OCI-M2 (cell line): ENCODE data around the gene LRRK1.

ENCODE experiments used
- DNase-seq: peaks from one replicate; lab custom pipeline; 2025; ENCODE audit not compliant: unreplicated experiment; lab: John Stamatoyannopoulos, UW

The LRRK1 gene

GRCh38 chr15:100931143-100931890 is 12.2 kb downstream of the LRRK1 start:
- DNase-seq: no peak

DNA sequence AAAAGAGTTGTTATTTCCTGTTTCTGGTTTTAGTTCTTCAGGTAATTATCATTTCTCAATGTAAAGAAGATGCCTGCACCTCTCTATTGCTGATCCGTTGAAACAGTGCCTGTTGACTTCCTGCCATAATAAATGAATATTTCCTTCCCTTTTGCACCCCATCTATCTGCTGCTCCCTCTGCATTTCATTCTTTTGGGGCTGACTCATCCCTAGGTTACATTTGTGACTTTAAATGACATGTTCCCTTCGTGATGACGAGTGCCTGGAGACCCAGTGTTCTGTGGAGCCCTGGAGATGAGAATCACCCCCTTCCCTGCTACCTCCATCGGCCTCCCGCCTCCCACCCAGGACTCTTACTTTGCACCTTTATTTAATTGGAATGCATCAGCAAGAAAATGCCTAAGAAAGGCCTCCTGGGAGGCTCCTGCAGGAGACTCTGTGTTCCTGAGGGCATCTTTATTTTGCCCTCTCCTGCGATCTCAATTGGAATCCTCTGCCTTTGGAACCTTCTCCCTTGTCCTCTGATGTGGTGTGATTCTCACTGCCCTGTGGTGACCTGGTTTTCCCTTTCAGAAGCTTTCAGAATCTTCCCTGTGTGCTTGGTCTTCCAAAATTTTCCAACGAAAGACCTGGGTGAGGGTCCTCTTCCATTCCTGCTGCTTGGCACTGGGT is 13.7 kb downstream of the LRRK1 start:
- no peak for DNase-seq

- no peak for DNase-seq
Measured at GRCh38 chr15:100934166-100934565, 15.0 kb downstream of the LRRK1 start.

DNA sequence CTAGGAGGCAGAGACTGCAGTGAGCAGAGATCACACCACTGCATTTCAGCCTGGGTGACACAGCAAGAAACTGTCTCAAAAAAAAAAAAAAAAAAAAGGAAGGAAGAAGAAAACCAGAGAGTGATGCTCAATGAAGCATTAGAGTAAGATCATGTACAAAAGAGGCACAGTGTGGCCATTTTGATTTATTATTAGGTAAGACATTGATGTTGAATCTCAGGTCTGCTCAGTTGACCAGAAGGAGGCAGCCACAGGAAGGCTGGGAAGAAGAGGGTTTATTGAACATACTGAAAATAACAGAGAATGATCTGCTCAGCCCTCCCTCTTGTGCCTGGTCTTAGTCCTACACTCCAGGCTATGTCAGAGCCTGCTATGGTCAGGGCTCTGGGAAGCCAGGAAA is 15.6 kb downstream of the LRRK1 start:
- no peak for DNase-seq

DNA sequence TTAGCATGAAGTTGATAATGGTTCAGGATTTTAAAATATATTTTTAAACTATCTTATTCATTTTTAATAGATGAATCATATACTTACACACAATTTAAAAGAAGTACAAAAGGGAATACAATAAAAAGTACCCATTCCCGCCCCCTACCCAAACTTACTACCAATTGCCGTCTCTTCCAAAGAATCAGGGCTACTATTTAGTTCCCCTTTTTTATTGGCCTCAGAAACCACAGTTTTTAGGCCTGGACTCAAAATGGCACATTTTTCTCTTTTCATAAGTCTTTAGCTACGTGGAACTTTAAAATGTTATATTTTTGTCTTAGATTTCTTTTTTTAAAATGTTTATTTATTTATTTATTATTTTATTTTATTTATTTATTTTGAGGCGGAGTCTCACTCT is 18.0 kb downstream of the LRRK1 start:
- DNase-seq: no peak

DNA sequence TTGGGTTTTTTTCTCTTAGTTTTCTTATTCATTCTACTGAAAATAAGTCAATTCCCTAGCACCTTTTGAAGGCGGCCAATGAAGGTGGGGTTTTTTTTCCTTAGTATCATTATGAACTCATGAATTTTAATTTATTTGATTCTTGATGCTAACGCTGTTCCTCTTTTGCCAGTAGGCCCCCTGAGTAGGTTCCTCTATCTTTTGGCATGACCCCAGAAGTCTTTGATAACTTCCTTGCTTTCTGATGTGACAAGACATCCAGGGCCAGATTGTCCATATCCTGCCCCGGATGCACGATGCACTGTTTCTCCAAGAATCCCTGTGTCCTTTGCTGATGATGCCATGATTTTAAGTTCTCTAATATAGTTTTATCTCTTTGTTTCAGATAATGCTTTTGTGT is 20.6 kb downstream of the LRRK1 start:
- no peak for DNase-seq

GRCh38 chr15:100940767-100941379 is 21.7 kb downstream of the LRRK1 start:
- no peak for DNase-seq

DNA sequence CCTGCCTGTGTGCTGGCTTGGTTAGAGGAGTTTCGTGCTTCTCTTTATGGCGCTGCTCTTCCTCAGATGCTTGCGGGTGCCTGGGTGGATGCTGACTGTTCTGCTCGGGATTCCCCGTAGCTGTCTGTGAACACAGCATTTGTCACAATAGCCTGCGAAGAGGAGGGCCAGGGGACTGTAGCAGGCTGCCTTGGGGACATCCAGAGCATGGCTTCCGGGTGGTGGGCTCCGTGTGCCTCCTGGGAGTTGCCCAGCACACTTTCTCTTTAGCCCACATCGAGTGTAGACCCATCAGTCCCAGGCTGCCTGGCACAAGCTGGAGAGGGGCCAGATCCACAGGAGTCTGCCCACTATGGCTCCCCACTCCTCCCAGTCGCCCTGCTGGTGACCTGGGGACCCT is 22.4 kb downstream of the LRRK1 start:
- no peak for DNase-seq

- no peak for DNase-seq
Measured at GRCh38 chr15:100942656-100943425, 23.7 kb downstream of the LRRK1 start.

GRCh38 chr15:100944244-100944895 is 25.2 kb downstream of the LRRK1 start:
- DNase-seq: no peak

GRCh38 chr15:100944986-100945385 is 25.8 kb downstream of the LRRK1 start:
- DNase-seq: no peak

DNA sequence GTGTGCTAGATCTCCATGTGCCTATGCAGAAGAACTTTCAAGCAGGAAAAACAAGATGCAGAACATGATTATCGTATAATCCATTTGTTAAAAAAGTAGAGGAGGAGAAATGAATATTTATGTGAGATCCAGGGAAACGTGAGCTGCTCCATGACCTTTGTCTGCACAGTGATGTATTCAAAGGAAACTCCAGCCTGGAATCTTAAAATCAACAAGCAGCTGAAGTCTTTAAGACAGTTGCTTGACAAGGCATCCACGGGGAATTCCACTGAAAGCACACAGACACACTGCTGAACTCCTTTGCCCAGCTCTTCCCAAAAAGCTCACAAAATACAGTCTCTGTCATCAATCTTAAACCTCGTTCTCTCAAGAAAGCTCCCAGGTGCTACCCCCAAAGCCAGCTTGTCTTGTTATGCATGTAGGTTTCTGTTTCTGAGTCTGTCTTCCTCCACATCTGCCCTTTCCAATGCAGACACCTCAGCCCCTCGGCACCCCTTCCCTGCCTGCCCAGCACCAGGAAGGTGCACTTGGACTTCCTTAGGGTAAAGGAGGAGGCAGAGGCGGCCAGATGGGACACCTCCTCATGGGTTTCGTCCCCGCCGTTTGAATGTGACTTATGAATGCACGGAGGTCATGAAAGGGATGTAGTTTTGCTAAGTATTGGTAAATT is 28.7 kb downstream of the LRRK1 start:
- DNase-seq: no peak

DNA sequence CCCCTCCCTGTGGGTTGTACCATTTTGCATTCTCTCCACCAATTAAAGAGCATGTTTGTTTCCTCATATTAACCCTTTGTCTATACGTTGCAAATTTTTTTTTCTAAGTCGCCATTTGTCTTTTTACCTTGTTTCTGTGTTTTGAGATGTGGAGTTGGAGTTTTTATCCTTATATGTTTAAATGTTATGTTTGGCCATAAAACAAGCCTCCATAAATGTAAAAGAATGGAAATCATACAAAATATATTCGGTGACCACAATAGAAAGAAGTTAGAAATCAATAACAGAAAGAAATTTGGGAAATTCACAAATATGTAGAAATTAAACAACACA is 29.2 kb downstream of the LRRK1 start:
- no peak for DNase-seq

GRCh38 chr15:100949691-100950090 is 30.5 kb downstream of the LRRK1 start:
- DNase-seq: no peak

DNA sequence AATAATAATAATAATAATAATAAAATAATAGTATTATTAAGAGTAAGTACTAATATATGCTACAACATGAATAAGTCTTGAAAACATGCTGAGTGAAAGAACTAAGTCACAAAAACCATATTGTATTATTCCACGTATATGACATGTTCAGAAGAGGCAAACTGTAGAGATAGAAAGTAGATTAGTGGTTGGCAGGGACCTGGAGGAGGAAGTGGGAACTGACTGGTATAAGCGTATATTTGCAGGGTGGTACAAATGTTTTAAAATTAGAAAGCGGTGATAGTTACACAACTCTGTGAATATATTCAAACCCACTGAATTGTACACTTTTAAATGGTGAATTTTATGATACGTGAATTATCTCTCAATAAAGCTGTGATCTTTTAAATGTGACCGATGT is 32.8 kb downstream of the LRRK1 start:
- no peak for DNase-seq

DNA sequence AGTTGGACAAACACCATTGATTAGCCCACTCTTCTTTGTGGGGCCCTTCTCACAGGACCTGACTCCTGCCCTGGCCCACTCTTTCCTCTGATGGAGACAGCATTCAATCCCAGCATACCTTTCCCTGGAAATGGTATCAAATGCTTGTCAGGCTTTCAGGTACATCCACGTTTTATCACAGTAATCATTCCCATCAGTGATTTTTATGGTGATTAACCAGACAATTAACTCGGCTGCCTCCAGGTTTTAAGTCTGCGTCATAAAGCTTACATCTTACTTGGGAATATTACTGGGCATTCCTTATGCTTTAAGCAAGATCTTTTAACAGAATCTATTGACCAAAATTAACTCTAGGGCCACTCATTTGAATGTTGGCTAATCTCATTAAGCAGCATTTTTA is 33.4 kb downstream of the LRRK1 start:
- no peak for DNase-seq

DNA sequence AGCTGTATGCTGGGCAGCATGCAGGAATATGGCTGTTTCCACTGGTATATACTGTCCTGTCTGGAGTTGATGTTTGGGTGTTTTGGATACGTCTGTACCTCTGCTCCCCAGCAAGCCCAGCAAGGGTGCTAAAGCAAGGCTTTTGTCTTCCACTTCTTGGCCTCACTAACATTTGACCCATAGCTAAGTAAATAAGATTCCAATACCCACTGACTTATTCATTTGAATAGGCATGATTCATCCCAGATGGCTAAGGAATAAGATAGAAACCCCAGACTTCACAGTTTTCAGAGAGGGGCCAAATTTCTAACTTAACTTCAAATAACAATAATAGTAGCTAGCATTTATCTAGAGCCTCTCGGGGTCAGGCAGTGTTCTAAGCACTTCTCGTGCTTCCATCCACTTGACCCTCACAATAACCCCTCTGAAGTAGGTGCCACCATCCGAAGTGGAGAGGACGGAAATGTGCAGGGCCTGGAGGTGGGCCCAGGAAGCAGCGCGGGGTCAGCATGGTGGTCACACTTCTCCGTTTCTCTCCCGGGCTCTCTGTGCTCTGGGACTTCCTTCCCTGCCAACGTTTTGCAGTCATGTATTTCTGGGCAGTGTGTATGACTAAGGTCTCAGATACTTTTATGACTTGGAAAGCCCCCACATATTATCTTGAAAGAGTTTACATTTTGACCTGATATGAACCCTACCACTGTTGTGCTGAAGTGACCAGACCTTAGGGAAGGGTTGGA is 39.3 kb downstream of the LRRK1 start:
- DNase-seq: no peak

DNA sequence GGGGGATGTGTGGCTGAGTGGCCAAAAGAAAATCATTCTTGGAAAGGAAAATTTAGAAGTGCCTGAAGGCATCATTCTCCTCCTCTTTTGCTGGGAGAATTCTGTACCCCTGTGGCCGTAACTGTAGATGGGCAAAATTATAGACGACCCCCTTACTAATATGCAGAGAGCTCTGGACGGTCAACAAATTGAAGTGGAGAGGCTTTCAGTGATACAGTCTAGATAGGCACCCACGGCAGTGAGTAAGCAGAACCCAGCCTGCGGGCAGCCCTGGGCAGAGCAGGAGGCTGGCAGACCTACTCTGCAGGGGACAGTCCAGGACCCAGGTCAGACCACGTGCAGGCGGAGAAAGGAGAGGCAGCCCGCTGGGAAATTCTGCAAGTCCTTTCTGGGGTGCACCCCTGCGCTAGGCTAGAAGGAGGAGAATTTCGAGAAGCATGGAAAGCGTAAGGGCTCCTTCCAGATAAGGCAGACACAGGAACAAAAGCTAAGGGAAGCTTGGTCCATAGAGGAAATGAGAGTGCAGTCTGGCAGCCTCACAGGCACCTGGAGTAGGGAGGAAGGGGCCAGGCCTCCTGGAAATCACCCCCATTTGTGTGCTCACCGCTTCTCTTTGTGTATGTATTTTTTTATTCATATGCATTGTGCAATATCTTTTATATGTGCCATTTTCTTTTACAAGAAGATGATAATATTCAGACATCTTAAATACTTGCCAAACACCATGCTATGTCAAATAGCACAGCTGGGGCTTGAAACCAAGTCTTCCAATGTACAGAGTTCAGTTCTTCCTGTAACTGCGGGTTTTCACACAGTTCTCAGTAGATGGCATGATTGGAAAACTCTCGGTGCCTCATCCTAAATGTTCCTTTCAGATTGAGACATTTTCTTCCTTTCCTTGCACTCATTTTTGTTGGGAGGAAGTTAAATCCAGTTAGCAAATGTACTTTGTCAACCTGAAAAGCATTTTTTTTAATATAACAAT is 40.2 kb downstream of the LRRK1 start:
- DNase-seq: no peak

DNA sequence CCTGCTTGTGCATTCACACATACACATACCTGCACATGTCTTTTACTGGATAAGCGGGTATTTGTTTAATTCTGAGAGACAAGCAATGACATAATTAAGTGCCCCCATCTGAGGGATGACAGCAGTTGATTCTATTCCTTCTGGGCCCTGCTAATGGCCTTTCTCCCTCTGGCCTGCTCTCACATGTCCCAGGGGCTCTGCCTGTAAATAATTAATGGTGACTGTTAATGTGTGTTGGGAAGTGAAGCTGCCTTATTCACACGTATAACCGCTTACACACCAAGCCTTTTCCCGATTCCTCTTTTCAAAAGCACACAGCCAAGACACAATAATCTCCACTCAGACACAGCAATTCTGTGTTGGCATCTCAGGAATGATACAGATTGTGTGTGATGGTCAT is 47.8 kb downstream of the LRRK1 start:
- DNase-seq: no peak
